Endodermal cell (in vitro differentiated cells): Measurements from ENCODE around the gene MRAP2. TPM values are rescaled to one million over a fixed set of nuclear protein-coding genes. Genes with fewer than 3 reads are reported as not detected.

Experiments used
- DNase-seq: peaks from one replicate; pipeline ENCODE4 v3.0.0-alpha.2; 2017
- H3K27ac ChIP-seq: 2 replicates; pipeline ENCODE4 v1.5.1; 2013; ENCODE audit warnings: mild to moderate bottlenecking, low read depth, low read length, moderate library complexity
- H3K27me3 ChIP-seq: 2 replicates; pipeline ENCODE4 v1.6.1; 2013; ENCODE audit warnings: mild to moderate bottlenecking, low read length, moderate library complexity; ENCODE audit not compliant: insufficient read depth, control insufficient read depth, poor library complexity, severe bottlenecking
- H3K36me3 ChIP-seq: 2 replicates; pipeline ENCODE4 v1.7.0; 2013; ENCODE audit warnings: mild to moderate bottlenecking, low read length, moderate library complexity; ENCODE audit not compliant: control insufficient read depth, insufficient read depth
- H3K4me1 ChIP-seq: one replicate; pipeline ENCODE4 v1.7.0; 2013; ENCODE audit warnings: low read length; ENCODE audit not compliant: control insufficient read depth, insufficient read depth
- H3K4me3 ChIP-seq: 2 replicates; pipeline ENCODE4 v1.5.1; 2013; ENCODE audit warnings: mild to moderate bottlenecking, low read length, moderate library complexity
- H3K9ac ChIP-seq: 2 replicates; pipeline ENCODE4 v1.6.1; 2013; ENCODE audit warnings: mild to moderate bottlenecking, low read length, moderate library complexity; ENCODE audit not compliant: poor library complexity, severe bottlenecking; ENCODE audit errors: extremely low read depth
- H3K9me3 ChIP-seq: 2 replicates; pipeline ENCODE4 v1.6.1; 2013; ENCODE audit warnings: mild to moderate bottlenecking, low read length, moderate library complexity; ENCODE audit not compliant: control insufficient read depth
- H3K27ac Mint-ChIP-seq: 2 replicates; pipeline ENCODE4 v1.8.0; 2020; ENCODE audit warnings: mixed read lengths
- H3K27me3 Mint-ChIP-seq: 2 replicates; pipeline ENCODE4 v1.8.0; 2021; ENCODE audit warnings: mild to moderate bottlenecking, mixed read lengths; ENCODE audit not compliant: insufficient read depth
- H3K36me3 Mint-ChIP-seq: 2 replicates; pipeline ENCODE4 v1.8.0; 2020; ENCODE audit warnings: low read depth, mixed read lengths
- H3K4me1 Mint-ChIP-seq: 2 replicates; pipeline ENCODE4 v1.8.0; 2020; ENCODE audit warnings: mixed read lengths
- H3K4me3 Mint-ChIP-seq: 2 replicates; pipeline ENCODE4 v1.8.0; 2020; ENCODE audit warnings: mild to moderate bottlenecking, moderate library complexity, mixed read lengths
- H3K9me3 Mint-ChIP-seq: 2 replicates; pipeline ENCODE4 v1.8.0; 2020; ENCODE audit warnings: mild to moderate bottlenecking, mixed read lengths
- WGBS, 2 experiments: methylation state at CpG; one replicate each; pipeline versions ENCODE4 v1.1.5 to v1.1.7; 2013; ENCODE audit warnings: missing lambda C conversion rate in 2 of 2, mixed read lengths in 1 of 2; ENCODE audit not compliant: insufficient coverage in 1 of 2, insufficient read length in 1 of 2; 5-methylcytosine and 5-hydroxymethylcytosine counted together
- total RNA-seq, 2 donors: library from RNA; stranded (reverse); fragmentation: NEBNext Ultra II Directional in 1 of 2; extraction: Animal tissue kit (Norgen Biotek cat#: 25700) in 1 of 2; gene quantifications; 2 replicates in 1 of 2; 3 replicates in 1 of 2; pipeline ENCODE4 v1.2.1, GENCODE V29; 2021
- TF ChIP-seq, protein P1 (sequence below): fragments of 200-600 bp; sonication (generic); conservative IDR thresholded peaks from 2 replicates; pipeline ENCODE4 v1.5.0; 2021; ENCODE audit warnings: antibody characterized with exemption, mild to moderate bottlenecking

MRAP2 gene
- total RNA-seq, 2 donors from 2014 or later, result 10.7 to 10.8 TPM

DNA sequence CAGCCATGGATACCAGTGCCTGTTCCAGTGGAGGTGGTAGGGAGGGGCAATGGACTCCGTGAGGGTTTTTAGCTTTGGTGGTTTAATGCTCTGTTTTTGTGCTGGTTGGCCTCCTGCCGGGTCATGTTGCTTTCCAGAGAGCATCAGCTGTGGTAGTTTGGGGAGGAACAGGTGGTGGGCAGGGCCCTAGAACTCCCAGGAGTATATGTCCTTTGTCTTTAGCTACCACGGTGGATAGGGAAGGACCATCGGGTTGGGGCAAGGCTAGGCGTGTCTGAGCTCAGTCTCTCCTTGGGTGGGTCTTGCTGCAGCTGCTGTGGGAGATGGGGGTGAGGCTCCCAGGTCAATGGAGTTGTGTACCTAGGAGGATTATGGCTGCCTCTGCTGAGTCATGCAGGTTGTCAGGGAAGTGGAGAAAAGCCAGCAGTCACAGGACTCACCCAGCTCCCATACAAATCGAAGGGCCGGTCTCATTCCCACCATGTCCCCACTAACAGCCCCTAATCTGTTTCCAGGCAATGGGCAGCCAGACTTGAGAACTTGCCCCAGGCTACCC lies 38.9 kb downstream of the MRAP2 start:
- H3K36me3 Mint-ChIP-seq, result peaks cover 72% of the 10 kb centered on the region
- Histone ChIP-seq H3K27ac (no peak overlapping the region), H3K4me3 (peak overlapping the region; percentile 12), H3K27me3 (no peaks in the 10 kb centered on the region), H3K36me3 (peaks cover 38% of the 10 kb centered on the region), H3K9ac (no peak overlapping the region), H3K4me1 (peaks cover 3% of the 10 kb centered on the region), H3K9me3 (peaks cover 73% of the 10 kb centered on the region)
- peak overlapping the region; percentile 35 for H3K27ac Mint-ChIP-seq
- peaks cover 1% of the 10 kb centered on the region for H3K27me3 Mint-ChIP-seq
- TF ChIP-seq, protein P1, sequence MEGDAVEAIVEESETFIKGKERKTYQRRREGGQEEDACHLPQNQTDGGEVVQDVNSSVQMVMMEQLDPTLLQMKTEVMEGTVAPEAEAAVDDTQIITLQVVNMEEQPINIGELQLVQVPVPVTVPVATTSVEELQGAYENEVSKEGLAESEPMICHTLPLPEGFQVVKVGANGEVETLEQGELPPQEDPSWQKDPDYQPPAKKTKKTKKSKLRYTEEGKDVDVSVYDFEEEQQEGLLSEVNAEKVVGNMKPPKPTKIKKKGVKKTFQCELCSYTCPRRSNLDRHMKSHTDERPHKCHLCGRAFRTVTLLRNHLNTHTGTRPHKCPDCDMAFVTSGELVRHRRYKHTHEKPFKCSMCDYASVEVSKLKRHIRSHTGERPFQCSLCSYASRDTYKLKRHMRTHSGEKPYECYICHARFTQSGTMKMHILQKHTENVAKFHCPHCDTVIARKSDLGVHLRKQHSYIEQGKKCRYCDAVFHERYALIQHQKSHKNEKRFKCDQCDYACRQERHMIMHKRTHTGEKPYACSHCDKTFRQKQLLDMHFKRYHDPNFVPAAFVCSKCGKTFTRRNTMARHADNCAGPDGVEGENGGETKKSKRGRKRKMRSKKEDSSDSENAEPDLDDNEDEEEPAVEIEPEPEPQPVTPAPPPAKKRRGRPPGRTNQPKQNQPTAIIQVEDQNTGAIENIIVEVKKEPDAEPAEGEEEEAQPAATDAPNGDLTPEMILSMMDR, result no peak
- no peak overlapping the region for H3K4me3 Mint-ChIP-seq
- peaks cover 9% of the 10 kb centered on the region for H3K4me1 Mint-ChIP-seq
- H3K9me3 Mint-ChIP-seq, result peaks cover 57% of the 10 kb centered on the region
- DNase-seq, result no peak
- WGBS, 2 experiments, result 94 to 96% methylated on average over 5 to 7 of the region's 7 CpGs

DNA sequence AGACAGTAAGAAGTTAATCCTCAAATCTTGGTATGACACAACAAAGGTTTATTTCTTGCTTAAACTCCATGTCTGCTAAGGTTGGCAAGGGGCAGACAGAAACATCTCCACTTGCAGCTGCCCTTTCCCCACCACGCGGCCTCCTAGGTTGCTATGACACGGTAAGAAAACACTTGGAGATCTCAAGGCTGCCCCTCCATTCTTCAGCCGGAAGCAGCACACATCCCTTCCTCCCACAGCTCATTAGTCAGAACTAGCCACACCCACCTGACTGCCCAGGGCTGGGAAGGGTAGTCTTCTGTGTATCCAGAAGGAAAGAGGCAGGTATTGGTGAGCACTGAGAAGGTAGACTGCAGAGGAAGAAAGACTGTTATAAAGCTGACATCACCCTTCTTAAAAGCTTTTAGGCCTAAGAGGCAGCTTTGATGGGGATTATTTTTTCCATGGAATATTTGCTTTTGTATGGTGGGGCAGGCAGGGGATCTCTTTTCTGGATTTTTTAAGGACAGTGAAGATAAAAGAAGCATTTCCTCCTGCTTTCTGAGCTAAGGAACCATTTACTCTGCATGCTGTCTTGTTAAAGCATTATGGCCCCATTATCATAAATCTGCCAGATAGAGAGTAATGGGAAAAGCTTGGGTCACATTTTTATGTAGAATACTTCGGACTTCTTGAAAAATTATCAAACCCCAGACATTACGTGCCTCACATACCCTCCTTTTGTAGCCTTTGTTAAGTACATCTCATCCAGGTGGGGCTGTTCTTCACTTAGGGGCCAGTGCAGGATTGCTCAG lies 41.6 kb downstream of the MRAP2 start:
- peaks cover 9% of the 10 kb centered on the region for H3K4me1 Mint-ChIP-seq
- WGBS, 2 experiments, result 77 to 100% methylated on average over 1 to 6 of the region's 6 CpGs
- H3K27ac Mint-ChIP-seq, result peak overlapping the region; percentile 69
- Histone ChIP-seq H3K27ac (no peak overlapping the region), H3K36me3 (peaks cover 44% of the 10 kb centered on the region), H3K4me1 (peaks cover 3% of the 10 kb centered on the region), H3K9me3 (peaks cover 62% of the 10 kb centered on the region), H3K4me3 (no peak overlapping the region), H3K27me3 (no peaks in the 10 kb centered on the region), H3K9ac (no peak overlapping the region)
- H3K9me3 Mint-ChIP-seq, result peaks cover 33% of the 10 kb centered on the region
- H3K4me3 Mint-ChIP-seq, result no peak overlapping the region
- TF ChIP-seq, protein P1, result no peak
- H3K27me3 Mint-ChIP-seq, result no peaks in the 10 kb centered on the region
- DNase-seq, result peak; percentile 82
- peaks cover 57% of the 10 kb centered on the region for H3K36me3 Mint-ChIP-seq

DNA sequence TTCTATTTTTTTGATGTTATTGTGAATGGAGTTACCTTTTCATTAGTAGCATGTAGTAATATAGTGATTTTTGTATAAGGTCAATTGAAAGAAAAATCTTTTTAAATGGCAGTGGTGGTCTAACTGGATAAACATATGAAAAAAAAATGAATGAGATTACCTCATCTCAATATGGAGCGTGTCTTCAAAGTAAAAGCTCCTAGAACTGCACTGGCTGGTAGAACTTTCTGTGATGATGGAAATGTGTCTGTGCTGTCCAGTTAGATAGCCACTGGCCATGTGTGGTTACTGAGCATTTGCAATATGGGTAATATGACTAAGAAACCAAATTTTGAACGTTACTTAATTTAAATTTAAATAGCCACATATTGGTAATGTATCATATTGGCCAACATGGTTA lies 44.1 kb downstream of the MRAP2 start:
- Histone ChIP-seq H3K27ac (no peak overlapping the region), H3K36me3 (peaks cover 45% of the 10 kb centered on the region), H3K9me3 (peaks cover 54% of the 10 kb centered on the region), H3K4me1 (peaks cover 9% of the 10 kb centered on the region), H3K4me3 (no peak overlapping the region), H3K9ac (no peak overlapping the region), H3K27me3 (no peaks in the 10 kb centered on the region)
- H3K36me3 Mint-ChIP-seq, result peaks cover 35% of the 10 kb centered on the region
- peaks cover 9% of the 10 kb centered on the region for H3K9me3 Mint-ChIP-seq
- TF ChIP-seq, protein P1, result no peak
- H3K27ac Mint-ChIP-seq, result no peak overlapping the region
- H3K4me1 Mint-ChIP-seq, result peaks cover 13% of the 10 kb centered on the region
- no peaks in the 10 kb centered on the region for H3K27me3 Mint-ChIP-seq
- DNase-seq, result no peak
- no peak overlapping the region for H3K4me3 Mint-ChIP-seq
- WGBS, 2 experiments, result 90% methylated on average over 2 of the region's 2 CpGs; no CpG with 5 or more reads in 1 of the 2 experiments
